HuH-7 (cell line): ENCODE results near the gene CAP2.
"Not testable (repeated sequence)": the region's sequence is repeated elsewhere in the genome, so short reads cannot be mapped to it uniquely, and the experiment has no call there.

ENCODE experiments used
- DNase-seq: peaks from one replicate; pipeline ENCODE4 v3.0.0; 2011; ENCODE audit warnings: low spot score

The CAP2 gene

DNA sequence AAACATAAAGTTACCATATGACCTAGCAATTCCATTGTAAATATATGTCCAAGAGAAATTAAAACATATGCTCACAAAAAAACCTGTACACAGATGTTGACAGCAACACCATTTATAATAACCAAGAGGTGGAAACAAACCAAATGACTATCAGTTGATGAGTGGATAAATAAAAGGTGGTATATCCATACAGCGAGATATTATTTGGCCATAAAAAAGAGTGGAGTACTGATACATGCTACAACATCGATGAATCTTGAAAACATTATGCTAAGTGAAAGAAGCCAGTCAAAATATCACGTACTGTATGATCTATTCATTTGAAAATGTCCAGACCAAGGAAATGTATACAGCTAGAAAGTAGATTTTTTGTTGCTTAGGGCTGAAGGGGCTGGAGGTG is 2.9 kb downstream of the CAP2 start:
- DNase-seq, result no peak

DNA sequence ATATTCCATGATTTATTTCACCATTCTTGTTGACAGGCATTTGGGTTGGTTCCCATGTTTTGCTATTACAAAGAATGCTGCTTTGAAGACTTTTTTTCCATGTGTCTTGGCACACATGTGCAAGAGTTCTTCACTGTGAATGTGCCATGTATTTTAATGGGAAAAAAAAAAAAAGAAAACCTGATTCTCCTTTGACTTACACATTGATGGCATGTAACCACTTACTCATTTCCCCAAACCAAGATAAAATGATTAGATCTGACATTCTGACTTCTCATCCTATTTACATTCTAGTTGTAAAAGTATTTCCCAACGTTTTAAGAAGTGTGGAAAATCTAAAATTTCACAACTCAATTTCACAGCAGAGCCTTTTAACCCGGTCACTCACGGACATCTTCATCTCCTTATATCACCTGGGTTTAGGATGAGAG is 4.4 kb downstream of the CAP2 start:
- DNase-seq, result no peak

DNA sequence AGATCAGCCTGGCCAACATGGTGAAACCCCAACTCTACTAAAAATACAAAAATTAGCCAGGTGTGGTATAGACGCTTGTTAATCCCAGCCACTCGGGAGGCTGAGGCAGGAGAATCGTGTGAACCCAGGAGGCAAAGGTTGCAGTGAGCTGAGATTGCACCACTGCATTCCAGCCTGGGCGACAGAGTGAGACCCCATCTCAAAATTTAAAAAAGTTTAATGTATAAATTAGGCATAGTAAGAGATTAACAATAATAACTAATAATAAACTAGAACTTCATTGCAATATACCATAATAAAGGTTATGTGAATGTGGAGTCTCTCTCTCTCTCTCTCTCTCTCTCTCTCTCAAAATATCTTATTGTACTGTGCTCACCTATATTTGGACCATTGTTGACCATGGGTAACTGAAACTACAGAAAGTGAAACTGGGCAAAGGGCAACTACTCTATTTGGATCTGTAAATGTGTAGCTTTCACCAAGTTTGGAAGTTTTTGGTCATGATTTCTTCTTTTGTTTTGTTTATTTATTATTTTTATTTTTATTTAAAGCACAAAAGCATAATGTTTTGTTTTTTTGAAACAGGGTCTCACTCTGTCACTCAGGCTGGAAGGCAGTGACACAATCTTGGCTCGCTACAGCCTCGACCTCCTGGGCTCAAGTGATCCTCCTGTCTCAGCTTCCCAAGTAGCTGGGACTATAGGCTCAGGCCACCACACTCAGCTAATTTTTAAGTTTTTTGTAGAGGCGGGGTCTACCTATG is 12.0 kb downstream of the CAP2 start:
- not testable (repeated sequence) for DNase-seq

DNA sequence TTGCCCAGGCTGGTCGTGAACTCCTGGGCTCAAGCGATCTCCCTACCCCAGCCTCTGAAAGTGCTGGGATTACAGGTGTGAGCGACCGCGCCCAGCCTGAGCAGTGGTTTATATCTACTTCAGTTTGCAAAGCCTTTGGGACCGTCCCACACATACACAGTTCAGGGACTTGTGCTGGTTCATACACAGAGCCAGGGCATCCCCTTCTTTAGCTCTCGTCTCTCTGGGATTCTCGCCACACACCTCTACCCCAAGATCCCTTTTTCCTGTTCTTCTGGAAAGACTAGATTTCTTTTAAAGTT is 12.5 kb downstream of the CAP2 start:
- DNase-seq, result no peak

DNA sequence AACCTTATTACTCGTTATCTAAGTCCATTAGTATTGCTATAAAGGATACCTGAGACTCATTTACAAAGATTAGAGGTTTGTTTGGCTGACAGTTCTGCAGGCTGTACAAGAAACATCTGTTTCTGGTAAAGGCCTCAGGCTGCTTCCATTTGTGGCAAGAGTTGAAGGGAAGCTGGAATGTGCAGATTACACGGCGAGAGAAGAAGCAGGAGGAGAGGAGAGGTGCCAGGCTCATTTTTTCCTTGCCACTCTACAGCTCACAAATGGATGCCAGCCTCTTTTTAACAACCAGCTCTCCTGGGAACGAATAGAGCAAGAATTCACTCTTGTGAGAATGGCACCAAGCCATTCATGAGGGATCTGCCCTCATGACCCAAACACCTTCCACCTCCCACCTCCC is 14.7 kb downstream of the CAP2 start:
- no peak for DNase-seq

DNA sequence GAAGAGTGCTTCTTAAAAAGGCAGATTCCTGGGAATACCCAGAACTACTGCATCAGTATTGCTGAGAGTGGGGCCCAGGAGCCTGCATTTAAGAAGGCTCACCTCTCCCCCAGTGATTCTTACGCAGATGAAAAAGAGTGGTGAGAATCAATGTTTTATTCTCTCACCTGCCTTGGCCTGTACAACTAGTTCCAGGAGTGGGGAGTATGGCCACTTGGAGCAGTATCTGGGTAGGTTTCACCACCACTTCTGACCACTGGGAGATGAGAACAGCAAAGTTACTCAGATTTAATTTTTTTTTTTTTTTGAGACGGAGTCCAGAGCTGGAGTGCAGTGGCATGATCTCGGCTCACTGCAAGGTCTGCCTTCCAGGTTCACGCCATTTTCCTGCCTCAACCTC is 16.9 kb downstream of the CAP2 start:
- no peak for DNase-seq

DNA sequence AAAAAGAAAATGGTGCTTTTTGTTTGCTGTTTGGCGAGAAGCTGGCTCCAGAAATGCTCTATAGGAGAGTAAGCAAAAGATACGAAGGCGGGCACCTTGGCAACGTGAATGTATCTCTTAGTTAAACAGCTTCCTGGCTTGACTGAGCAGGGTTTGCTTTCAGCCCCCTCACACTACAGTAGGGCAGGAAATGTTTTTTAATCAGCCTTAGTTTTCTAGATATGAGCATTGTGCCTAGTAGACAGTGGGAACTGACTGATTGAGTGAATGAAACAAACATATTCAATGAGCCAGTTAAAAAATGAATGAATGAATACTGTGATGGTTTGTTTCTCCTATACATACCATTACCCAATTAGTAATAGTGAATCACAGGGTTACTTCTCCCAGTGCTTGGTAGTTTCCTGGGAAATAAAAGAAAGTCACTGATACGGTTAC is 19.9 kb downstream of the CAP2 start:
- no peak for DNase-seq

DNA sequence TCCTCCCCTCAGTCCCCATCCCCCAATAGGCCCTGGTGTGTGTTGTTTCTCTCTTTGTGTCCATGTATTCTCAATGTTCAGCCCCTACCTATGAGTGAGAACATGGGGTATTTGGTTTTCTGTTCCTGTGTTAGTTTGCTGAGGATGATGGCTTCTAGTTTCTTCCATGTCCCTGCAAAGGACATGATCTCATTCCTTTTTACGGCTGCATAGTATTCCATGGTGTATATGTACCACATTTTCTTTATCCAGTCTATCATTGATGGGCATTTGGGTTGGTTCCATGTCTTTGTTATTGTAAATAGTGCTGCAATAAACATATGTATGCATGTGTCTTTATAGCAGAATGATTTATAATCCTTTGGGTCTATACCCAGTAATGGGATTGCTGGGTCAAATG is 21.0 kb downstream of the CAP2 start:
- not testable (repeated sequence) for DNase-seq

DNA sequence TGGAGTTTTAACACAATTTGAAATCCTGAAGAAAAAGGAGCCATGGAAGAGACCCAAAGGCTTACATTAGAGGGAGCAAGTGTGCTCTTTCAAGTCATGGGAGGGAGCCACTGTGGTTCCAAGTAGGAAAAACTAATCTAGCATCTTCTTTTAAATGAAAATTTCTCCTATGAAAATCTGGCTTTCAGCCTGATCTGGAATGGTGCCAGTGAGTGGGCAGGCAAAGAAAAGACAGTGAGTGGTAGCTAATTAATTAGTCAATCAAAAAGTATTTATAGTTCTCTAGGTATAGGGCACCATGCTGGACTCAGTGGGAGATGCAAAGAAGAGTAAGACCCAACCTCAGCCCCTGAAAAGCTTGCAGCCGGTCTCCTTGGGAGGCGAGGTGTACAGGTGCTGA is 21.9 kb downstream of the CAP2 start:
- DNase-seq, result no peak

DNA sequence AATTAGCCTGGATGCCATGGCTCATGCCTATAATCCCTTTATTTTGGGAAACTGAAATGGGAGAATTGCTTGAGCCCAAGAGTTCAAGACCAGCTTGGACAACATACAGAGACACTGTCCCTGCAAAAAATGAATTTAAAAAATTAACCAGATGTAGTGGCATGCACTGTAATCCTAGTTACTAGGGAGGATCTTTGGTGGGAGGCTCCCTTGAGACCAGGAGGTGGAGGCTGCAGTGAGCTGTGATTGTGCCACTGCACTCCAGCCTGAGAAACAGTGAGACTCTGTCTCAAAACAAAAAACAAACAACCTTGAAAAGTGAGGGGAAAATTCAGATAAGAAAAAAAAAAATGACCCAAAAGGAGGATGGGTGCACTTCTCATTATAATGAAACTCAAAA is 23.4 kb downstream of the CAP2 start:
- no peak for DNase-seq

DNA sequence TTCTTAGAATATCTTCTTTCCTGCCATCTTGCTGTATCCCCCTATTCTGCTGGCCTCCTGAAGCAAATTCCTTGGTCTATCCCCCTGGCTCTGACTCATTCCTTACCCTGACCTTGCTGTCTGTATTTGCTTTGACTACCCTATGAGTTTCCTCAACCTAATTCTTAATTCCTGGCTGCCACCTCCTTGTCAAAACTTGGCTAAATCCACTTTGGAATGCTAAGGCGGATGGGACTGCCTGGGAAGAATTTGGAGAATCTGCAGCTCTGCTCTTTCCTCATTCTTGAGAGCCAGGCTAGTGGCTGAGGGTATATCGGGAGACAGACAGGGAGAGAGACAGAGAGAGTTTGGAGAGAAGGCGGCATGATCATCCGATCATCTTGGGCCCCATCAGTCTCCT is 24.4 kb downstream of the CAP2 start:
- DNase-seq, result no peak

DNA sequence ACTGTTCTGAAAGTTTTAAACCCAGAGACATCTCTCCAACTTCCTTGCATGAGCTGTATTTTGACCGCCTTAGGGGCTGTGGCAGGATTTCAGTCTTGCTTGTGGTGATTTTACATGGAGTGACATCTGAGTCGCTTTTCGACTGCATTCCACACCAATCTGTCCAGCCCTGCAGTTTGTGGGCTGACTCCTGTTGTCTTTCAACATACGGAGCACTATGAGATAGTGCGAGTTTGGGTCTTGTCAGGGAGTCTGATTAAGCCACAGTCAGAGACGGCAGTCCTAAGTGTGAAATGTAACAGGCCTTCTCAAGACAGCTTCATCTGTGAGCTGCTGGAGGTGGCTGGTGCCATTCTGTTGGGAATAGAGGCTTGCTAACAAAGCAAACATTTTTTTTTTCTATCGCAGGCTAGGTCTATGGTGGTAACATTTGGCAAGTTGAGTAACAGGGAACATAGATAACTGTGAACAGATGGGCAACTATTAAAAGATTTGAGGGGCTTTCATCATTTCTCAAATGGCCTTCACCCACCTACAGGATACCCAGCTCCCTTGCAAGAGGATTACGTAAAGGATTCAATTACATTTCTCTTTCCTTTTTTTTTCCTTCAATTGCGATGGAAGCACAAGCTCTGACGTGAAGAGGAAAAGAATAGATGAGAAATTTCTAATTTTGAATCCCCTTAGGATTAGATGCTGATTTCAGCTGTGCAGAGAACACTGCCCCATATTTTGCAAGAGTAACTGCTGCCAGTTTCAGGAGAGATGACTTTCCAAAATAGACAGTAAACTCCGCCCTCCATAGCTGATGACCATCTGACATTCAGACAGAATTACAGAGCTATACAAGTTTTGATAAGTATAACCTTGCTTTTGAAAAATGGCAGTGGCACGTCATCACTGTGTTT is 25.1 kb downstream of the CAP2 start:
- no peak for DNase-seq

DNA sequence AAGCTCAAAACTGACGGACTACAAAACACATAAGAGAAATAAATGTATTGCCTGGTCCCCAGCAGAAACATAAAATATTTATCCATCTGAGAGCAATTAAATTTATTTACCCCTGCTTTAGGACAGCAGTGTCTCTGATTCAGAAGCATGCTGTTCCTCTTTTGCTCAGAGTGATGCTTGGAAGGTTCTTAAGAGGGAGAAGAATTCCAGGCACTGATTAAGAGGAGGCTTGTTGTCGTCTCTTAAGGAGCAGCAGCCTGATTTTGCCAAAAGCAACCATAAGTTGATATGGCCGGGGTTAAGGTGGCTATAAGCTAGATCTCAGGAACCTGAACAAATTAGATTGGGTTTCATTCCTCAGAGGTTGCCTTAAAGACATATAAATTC is 25.8 kb downstream of the CAP2 start:
- DNase-seq, result no peak

DNA sequence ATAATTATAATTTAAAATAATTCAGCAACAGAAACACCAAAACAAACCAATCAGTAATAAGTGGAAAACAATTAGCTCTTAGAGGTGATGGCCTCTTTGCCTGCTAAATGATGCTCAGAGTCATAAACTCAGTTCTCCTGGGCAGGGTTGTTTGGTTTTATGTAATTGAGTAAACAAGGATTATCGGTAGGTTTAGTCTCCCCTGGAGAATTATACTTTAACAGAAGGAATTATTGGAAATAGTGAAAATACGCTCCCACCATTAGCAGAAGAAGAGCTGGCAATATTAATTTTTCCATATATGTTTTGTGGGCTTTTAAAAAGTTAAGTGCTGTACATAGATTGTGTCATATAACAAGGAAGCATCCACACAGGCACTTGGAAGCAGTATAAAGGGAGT is 27.0 kb downstream of the CAP2 start:
- peak; percentile 21 for DNase-seq

DNA sequence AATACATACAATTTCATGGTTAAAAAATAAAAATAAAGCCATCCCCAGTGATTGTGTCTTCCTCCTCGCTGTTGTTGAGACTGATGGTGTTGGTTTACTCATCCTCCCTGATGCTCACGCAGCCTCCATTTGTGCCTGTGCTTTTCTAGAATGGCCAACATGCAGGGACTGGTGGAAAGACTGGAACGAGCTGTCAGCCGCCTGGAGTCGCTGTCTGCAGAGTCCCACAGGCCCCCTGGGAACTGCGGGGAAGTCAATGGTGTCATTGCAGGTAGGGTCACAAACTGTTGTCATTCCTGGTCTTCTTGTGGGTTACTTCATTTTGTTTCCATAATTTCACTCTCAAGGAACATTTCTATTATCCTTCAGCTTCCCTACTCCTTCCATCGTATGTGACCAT is 28.0 kb downstream of the CAP2 start:
- DNase-seq, result no peak

DNA sequence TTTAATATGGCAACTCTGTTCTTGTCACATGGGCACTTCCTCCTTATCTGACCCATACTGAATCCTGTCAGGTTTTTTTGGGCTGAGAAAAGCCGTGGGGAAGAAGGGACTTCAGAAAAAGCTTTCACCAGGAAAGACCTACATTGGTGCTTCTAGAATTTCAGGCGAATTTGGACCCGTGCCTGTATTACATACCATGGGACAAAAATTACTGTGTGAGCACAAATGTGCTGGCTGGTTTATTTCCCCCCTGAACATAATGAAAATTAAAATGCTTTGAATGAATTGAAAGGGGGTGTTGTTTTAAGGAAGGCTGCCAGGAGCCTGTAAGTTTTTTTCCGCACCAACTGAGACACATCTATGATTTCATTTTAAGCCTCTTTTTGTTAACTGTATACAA is 29.6 kb downstream of the CAP2 start:
- no peak for DNase-seq

DNA sequence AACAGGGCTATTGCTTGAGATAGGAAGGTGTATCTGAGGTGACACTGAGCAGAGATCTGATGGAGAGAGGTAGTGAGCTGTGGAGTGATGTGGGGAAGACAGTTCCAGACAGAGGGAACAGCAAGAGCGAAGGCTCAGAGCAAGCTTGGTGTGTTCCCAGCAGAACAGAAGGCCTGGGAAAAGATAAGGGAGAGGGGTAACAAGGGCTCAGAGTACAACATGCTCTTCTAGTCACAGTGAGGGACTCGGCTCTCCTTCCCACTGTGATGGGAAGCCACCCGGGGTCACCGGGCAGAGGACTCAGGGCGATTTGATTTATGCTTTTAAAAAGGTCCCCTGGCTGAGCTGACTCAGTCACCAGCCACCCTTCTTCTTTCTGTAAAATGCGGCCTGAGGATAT is 33.7 kb downstream of the CAP2 start:
- no peak for DNase-seq

DNA sequence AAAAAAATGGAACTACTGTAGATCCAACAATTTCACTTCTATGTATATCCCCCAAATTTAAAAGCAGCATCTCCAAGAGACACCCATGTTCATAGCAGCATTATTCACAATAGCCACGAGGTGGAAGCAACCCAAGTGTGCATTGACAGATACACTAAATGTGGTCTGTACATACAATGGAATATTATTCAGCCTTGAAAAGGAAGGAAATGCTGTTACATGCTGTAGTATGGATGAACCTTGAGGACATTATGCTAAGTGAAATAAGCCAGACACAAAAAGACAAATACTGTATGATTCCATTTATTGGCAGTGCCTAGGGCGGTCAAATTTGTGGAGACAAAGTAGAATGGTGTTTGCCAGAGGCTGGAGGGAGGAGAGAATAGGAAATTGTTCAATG is 34.2 kb downstream of the CAP2 start:
- no peak for DNase-seq

DNA sequence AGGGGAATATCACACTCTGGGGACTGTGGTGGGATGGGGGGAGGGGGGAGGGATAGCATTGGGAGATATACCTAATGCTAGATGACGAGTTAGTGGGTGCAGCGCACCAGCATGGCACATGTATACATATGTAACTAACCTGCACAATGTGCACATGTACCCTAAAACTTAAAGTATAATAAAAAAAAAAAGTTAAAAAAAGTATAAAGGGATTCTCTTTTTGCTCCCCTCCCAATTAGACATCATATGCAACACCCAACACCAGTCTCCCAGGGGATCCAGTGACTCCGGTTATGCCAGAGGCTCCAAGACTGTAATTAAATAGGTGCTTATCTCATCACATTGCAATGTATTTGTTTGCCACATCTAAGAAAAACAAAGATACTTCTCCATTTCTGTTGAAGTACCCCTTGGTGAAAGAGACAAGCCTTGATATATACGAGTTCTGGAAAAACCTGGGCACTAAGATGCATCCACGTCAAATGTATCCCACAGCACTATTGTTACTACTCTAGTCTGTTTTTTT is 35.3 kb downstream of the CAP2 start:
- DNase-seq, result not testable (repeated sequence)

DNA sequence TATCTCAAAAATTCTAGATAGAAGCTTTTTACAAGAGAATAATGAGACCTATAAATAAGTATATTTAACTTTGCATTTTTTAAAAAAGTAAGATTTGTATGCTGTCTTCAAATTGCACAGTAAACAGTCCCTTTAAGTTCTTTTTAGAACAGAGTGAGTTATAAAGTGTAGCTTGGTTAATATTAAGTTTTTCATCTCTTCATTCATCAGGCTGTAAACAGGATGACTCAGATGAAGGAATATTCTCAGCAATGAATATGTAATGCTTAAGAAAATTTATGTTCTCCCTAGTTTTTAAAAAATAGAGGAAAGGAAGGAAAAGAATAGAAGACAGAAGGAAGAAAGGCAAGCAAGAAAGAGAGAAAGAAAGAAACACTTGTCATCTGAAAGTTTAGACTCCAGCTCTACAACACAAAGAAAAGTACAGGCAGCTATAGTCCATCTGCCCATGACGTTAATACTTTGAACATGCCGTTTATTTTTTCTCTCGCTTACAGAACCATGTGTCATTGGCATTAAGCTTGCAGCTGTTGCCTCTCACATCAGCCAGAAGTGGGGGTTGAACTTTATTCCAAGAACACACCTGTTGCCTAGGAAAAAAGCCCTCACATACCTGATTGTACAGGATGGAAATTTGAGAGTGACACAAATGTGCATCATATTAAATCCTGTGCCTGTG is 36.1 kb downstream of the CAP2 start:
- DNase-seq, result no peak

DNA sequence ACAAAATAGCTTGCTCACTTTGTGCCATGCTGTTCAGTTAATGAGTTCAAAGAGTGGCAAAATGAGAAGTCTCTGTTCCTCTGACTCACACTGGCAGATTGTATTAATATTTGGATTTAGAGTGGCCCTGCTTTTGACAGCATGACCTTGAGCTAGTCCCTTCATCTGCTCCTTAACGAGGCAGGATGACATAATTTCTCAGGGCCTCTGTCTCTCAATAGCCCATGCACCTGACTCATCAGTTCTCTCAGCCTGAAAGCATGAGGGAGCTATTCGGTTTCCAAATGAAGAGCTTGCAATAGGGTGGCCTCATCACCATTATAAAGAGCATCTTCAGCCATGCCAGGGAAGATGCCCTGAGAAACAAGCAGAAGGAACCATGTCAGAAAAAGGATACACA is 38.2 kb downstream of the CAP2 start:
- no peak for DNase-seq

DNA sequence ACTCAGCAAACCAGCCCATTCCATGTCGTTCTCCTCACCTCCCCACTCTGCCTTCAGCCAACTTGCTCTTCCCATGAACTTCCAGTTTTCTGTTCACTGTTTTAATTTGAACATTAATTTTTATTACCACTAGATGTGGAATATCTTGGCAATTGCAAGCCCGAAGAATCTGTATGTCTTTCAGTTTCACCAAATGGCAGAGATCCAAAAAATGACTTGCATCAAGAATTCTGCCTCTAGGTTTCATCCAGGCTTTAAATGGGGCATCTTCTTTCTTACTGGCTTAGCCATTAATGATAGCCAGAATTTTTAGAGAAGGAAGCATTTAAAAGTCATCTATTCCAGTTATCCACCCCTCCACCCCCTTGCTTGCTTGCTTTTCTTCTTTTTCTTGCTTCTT is 39.0 kb downstream of the CAP2 start:
- DNase-seq, result no peak
